GM21619 (cell line): ENCODE measurements around the gene LONP1.
"Not testable (repeated sequence)": the region's sequence is repeated elsewhere in the genome, so short reads cannot be mapped to it uniquely, and the experiment has no call there.

Source experiments
- ATAC-seq: cut with Tn5 transposase; IDR thresholded peaks from one replicate; pipeline ENCODE4 v1.9.1; 2021; ENCODE audit not compliant: unreplicated experiment

LONP1 gene, protein sequence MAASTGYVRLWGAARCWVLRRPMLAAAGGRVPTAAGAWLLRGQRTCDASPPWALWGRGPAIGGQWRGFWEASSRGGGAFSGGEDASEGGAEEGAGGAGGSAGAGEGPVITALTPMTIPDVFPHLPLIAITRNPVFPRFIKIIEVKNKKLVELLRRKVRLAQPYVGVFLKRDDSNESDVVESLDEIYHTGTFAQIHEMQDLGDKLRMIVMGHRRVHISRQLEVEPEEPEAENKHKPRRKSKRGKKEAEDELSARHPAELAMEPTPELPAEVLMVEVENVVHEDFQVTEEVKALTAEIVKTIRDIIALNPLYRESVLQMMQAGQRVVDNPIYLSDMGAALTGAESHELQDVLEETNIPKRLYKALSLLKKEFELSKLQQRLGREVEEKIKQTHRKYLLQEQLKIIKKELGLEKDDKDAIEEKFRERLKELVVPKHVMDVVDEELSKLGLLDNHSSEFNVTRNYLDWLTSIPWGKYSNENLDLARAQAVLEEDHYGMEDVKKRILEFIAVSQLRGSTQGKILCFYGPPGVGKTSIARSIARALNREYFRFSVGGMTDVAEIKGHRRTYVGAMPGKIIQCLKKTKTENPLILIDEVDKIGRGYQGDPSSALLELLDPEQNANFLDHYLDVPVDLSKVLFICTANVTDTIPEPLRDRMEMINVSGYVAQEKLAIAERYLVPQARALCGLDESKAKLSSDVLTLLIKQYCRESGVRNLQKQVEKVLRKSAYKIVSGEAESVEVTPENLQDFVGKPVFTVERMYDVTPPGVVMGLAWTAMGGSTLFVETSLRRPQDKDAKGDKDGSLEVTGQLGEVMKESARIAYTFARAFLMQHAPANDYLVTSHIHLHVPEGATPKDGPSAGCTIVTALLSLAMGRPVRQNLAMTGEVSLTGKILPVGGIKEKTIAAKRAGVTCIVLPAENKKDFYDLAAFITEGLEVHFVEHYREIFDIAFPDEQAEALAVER

DNA sequence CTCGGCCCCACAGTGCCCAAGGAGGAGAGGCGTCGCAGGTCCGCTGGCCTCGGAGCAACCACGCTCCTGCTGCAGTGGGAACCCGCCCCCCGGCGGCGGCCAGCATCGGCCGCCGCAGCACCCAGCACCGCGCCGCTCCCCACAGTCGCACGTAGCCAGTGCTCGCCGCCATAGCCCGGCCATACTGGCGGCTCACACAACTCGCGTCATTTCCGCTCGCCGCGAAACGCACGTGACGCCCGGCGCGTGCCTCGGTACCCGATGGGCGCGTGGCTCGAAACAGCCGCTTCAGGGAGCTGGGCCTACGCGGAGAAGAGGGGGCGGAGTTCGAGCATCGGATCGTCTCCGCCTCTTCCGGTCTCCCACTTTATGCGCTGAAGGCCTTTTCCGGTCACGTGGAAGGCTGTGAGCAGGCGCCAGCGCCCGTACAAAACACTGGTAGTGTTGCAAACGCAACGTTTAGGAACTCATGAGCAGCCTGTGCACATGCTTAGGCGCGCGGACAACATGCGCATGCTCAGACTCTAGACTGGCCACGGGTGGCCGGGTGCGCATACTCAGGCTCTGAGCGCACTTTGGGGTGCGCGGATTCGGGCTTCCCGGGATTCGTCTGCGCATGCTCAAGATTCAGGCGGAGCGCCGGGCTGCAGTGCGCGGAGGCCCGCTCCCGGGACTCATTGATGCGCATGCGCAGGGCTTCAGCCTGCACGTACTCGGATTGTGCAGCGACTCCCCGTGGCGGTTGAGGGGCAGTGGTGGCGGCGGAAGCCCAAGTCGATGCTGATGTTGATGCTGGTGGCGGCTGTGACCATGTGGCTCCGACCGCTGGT lies at the start of gene LONP1, which contains the start of gene CATSPERD:
LONP1 (minus strand) TSS at position 186 of the 830 bp plus-strand sequence; CDS start at position 172, 14 bp downstream.
CATSPERD (plus strand) TSS at position 677 of the 830 bp plus-strand sequence; CDS start at position 778, 101 bp downstream.
- peak; percentile 81 for ATAC-seq

DNA sequence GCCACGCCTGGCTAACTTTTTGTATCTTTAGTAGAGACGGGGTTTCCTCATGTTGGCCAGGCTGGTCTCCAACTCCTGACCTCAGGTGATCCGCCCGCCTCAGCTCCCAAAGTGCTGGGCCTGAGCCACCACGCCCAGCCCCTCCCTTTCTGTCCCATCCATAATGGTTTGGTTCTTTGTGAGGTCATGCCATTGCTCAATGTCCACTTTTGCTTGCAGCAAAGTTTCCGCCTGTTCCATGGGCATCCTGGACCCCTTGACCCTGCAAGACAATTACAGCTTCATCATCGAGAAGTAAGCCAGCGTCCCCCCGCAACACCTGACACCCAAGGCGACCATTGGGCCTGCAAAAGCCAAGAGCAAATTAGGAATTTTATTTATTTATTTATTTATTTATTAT lies 48.0 kb upstream of the LONP1 start:
- ATAC-seq, result no peak

DNA sequence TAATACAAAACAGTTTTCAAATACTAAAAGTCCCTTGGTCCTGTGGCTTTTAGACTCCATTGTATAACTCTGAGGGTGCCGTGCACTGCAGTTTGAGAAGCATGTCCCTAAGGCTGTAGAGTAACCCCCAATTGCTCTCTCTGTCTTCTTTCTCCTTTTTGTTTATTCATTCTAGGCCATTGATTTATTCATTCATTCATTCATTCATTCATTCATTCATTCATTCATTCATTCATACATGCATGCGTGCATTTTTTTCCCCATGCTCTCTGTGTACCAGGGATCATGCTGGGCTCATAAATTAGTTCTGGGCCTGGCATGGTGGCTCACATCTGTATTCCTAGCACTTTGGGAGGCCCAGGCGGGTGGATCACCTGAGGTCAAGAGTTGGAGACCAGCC lies 45.3 kb upstream of the LONP1 start:
- no peak for ATAC-seq

DNA sequence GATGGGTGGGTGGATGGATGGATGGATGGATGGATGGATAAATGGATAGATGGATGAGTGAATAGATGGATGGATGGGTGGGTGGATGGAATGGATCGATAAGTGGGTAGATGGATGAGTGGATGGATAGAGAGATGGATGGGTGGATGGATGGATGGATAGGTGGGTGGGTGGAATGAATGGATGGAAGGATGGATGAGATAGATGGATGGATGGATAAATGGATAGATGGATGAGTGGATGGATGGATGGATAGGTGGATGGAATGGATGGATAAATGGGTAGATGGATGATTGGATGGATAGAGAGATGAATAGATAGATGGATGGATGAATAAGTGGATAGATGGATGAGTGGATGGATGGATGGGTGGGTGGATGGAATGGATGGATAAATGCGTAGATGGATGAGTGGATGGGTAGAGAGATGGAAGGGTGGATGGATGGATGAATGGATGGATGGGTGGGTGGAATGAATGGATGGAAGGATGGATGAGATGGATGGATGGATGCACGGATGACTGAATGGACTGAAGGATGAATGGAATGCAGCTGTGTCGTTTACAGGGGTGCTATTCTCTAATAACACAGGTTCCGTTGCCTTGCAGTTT lies 42.8 kb upstream of the LONP1 start:
- no peak for ATAC-seq

DNA sequence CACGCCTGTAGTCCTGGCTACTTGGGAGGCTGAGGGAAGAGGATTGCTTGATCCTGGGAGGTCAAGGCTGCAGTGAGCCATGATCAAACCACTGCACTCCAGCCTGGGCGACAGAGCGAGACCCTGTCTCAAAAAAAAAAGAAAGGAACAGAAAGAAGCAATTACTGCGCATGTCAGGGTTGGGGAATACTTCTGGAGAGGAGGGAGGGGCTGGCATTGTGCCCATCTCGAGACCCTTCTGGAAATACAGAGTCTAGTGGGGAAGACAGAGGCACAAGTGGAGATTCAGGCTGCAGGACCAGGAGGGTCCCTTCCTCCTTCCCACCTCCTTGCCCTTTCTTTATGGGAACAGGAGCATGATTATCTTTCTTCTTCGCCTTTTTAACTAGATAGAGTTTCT lies 33.8 kb upstream of the LONP1 start:
- no peak for ATAC-seq

DNA sequence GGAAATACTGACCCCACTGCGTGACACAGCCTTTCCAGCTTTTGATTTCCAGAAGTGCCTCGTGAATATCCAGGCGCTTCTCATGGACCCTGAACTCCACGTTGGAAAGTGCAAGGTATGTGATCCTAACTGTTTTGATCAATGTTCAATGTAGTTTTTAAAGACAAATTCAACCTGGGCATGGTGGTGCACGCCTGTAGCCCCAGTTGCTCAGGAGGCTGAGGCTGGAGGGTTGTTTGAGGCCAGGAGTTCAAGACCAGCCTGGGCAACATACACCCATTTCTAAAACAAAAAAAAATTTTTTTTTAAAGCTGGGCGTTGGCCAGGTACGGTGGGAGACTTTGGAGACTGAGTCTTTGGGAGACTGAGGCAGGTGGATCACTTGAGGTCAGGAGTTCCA lies 31.8 kb upstream of the LONP1 start:
- no peak for ATAC-seq

DNA sequence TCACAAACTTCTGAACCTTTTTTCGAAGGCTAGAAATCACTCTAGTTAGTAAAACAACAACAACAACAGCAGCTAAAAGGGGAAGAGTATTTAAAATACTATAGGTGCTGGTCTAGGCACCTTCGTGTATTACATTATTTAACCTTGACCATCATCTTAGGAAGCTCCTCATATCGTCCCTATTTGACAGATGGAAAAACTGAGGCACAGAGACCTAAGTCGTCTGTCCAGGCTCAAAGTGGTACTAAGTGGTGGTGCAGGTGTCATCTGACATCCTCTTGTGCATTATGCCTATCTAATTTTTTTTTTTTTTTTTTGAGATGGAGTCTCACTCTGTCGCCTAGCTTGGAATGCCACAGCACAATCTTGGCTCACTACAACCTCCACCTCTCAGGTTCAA lies 29.6 kb upstream of the LONP1 start:
- ATAC-seq, result no peak

DNA sequence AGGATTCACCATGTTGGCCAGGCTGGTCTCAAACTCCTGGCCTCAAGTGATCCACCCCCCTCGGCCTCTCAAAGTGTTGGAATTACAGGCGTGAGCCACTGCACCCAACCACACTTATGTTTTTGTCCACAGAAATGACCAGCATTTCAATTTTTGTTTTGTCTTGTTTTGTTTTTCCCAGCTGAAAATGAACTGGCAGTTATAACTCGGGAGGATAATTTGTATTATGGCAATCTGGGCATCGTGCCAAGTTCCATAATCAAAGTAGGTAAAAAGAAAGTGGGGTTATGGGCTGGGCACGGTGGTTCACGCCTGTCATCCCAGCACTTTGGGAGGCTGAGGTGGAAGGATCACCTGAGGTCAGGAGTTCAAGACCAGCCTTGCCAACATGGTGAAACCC lies 29.0 kb upstream of the LONP1 start:
- ATAC-seq, result not testable (repeated sequence)

DNA sequence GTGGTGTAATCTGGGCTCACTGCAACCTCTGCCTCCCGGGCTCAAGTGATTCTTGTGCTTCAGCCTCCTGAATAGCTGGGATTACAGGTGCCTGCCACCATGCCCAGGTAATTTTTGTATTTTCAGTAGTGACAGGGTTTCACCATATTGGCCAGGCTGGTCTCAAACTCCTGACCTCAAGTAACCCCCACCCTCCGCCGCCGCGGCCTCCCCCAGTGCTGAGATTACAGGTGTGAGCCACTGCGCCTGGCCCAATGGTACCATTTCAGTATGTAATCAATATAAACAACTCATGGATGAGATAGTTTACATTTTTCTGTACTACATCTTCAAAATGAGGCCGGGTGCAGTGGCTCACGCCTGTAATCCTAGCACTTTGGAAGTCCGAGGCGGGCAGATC lies 25.1 kb upstream of the LONP1 start:
- ATAC-seq, result not testable (repeated sequence)

DNA sequence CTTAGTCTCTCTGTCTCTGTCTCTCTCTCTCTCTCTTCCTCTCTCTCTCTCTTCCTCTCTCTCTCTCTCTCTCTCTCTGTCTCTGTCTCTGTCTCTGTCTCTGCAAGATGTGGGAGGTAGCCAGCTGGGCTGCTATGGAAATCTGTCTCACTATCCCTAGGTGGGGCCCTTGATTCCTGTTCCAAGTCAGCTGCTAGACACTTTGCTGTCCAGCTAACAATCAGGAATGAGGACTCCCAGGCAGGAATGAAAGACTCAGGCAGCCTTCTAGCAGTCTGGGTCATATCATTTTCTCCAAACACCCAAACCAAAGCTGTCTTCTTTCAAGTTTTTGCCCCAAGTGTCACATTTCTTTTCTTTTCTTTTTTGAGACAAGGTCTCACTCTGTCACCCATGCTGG lies 23.7 kb upstream of the LONP1 start:
- no peak for ATAC-seq

DNA sequence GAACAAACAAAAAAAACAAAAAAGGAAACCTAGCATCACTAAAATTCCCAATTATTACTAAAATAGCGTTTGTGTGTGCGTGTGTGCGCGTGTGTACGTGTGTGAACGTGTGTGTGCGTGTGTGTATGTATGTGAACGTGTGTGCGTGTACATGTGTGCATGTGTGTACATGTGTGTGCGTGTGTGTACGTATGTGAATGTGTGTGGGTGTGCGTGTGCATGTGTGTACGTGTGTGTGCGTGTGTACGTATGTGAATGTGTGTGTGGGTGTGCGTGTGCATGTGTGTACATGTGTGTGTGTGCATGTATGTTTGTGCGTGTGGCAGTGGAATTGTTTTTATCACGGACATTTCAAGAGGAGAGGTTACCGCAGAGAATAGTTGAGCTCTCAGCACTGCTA lies 22.1 kb upstream of the LONP1 start:
- ATAC-seq, result no peak

DNA sequence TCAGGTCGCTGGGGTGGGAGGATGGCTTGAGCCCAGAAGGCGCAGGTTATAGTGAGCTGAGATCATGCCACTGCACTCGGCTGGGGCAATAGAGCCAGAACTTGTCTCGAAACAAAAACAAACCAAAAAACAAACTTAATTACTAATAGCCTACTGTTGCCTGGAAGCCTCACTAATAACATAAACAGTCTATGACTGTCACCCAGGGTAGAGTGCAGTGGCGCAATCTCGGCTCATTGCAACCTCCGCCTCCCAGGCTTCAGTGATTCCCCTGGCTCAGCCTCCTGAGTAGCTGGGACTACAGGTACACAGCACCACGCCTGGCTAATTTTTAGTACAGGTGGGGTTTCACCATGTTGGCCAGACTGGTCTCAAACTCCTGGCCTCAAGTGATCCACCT lies 18.5 kb upstream of the LONP1 start:
- no peak for ATAC-seq

DNA sequence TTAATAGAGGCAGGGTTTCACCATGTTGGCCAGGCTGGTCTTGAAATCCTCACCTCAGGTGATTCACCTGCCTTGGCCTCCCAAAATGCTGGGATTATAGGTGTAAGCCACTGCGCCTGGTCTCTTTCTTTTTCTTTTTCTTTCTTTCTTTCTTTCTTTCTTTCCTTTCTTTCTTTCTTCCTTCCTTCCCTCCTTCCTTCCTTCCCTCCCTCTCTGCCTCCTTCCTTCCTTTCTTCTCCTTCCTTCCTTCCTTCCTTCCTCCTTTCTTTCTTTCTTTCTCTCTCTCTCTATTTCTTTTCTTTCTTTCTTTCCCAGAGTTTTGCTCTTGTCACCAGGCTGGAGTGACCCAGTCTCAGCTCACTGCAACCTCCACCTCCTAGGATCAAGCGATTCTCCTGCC lies 13.2 kb upstream of the LONP1 start:
- not testable (repeated sequence) for ATAC-seq

DNA sequence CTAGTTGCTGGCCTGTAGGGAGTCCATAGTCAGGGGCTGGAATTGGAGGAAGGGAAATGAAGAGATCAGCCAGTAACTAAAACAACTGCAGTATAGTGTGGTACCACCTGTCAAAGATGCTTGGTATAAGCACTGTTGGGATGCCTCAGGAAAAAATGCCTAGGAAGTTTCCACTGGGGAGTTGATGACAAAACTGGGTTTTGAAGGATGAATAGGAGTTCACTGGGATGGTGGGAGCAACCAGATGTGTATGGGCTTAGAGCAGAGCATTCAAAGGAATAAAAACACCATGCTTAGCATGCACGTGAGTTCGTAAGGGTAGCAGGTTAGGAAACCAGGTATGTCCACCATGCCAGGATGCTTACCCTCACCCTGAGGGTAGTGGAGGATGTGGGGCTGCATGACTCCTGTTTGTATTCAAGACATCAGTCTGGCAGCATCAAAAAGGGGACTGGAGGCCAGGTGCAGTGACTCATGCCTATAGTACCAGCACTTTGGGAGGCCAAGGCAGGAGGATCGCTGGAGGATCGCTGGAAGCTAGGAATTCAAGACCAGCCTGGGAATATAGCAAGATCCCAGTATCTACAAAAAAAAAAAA lies 7.6 kb upstream of the LONP1 start:
- ATAC-seq, result no peak

DNA sequence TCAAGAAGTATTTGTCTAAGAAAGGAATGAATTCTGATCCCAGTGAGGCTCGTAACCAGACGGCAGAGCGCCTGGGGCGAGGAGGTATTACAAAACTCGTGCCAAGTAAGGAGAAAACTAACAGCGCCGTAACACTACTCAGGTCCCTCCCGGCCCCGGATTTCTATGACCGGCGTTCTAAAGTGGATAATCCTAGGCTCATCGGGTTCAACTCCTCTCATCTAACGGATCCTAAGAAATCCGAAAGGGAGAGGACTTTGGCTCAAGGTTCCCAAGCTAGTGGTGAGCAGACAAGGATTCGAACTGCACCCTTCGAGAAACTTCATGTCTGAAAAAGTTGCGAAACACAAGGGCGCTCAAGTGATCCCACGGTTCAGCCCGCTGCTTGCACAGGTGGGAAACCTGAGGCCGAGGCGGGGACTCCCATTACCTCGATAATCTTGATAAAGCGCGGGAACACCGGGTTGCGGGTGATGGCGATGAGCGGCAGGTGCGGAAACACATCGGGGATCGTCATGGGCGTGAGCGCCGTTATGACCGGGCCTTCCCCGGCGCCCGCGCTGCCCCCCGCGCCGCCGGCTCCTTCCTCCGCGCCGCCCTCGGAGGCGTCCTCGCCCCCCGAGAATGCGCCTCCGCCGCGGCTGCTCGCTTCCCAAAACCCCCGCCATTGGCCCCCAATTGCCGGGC lies 529 bp downstream of the LONP1 start:
- ATAC-seq, result peak; percentile 1

DNA sequence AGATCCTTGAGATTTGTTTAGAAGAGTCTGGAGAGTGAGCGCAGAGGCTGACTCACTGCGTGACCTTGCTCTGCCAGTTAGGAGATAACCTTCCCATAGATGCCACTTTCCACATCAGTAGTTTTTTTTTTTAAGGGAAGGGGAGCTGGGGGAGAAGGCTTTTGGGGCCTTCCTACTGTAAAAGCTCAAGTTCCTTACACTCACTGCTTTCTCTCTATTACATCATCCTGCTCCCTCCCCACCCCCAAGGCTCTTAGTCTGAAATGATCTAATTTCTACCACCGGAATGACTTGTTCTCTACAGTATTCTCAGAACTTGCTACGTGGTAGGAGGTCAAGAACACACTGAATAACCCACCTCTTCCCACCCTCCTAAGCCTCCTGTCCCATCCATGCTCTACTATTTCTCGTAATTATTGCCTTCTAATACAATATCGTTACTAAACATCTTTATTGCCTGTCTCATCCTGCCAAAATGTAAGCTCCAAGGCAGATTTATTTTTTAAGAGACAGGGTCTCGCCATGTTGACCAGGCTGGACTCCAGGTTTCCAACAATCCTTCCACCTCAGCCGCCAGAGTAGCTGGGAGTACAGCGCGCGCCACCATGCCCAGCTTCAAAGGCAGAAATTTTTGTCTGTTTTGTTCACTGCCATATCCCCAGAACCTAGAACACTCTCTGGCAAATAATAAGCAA lies 1.2 kb downstream of the LONP1 start:
- ATAC-seq, result no peak

DNA sequence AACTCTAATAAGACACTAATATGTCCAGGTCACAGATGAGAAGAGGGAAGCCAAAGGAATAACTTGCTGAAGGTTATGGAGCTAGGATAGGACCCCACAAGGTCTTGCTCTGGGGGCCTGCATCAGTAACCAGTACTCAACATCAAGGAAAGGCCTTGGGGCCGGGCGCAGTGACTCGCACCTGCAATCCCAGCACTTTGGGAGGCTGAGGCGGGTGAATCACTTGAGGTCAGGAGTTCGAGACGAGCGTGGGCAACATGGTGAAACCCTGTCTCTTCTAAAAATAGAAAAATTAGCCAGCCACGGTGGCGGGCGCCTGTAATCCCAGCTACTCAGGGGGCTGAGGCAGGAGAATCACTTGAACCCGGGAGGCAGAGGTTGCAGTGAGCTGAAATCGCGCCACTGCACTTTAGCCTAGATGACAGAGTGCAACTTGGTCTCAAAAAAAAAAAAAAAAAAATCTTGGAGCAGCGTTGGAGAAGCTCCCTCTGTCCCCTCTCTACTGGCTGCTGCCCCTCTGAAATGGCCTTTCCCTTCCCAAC lies 1.8 kb downstream of the LONP1 start:
- no peak for ATAC-seq

DNA sequence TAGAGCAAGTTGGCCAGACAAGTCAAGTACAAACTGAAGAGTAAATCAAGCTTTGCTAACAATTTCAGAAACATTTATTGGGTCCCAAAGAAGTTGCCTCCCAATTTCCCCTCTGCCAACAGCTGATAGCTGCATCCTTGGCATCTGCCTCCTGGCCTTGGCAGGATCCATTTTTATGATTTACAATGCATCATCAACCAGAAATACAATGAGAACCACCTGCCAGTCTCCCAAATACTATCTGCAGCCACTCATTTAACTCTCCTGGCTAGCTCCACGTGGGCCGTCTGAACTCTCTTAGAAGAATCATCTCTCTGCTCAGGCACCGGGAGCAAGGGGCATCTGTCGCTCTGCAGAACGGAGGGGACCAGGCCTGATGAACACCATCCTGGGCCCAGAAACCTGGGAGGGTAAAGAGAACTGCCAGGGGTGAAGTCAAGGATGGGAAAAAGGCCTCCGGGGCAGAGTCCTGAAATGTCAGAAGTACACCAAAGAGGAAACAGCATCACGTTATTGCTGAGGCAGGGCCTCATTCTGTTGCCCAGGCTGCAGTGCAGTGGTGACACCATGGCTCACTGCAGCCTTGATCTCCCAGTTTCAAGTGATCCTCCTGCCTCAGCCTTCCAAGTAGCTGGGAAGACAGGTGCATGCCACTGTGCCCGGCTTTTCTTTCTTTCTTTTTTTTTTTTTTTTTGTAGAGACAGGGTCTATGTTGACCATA lies 2.6 kb downstream of the LONP1 start:
- no peak for ATAC-seq
